Gastrocnemius medialis (tissue), 4 donors: ENCODE results near the gene PLXNC1. TPM values are rescaled to one million over a fixed set of nuclear protein-coding genes. Genes with fewer than 3 reads are reported as not detected.
A peak's percentile ranks its signal among the peaks of the same experiment; 100 is the strongest.

ENCODE experiments used
- ATAC-seq, 2 donors: fragments of 150-250 bp; one replicate each; pipeline ENCODE4 v1.9.1; 2016
- DNase-seq, 2 donors: peaks; one replicate each; pipeline ENCODE4 v3.0.0-alpha.2; 2019
- H3K27ac ChIP-seq, 4 donors: fragments of 200-600 bp; sonication (generic); 1 replicate in 1 of 4; 2 replicates in 3 of 4; pipeline ENCODE4 v1.5.1; 2016 to 2018; ENCODE audit warnings: mild to moderate bottlenecking in 2 of 4, moderate library complexity in 1 of 4
- H3K27me3 ChIP-seq, 3 donors: fragments of 200-600 bp; sonication (generic) in 2 of 3; 1 replicate in 1 of 3; 2 replicates in 2 of 3; pipeline versions ENCODE4 v1.5.1 to v1.6.0; 2016 to 2019; ENCODE audit warnings: mild to moderate bottlenecking in 1 of 3, moderate library complexity in 1 of 3
- H3K36me3 ChIP-seq, 2 donors: fragments of 200-600 bp; sonication (generic) in 1 of 2; one replicate each; pipeline ENCODE4 v1.5.1; 2017 to 2018
- H3K4me1 ChIP-seq, 2 donors: fragments of 200-600 bp; sonication (generic) in 1 of 2; one replicate each; pipeline ENCODE4 v1.5.1; 2016 to 2017; ENCODE audit warnings: mild to moderate bottlenecking in 2 of 2
- H3K4me3 ChIP-seq, 4 donors: fragments of 200-600 bp; sonication (generic) in 3 of 4; 1 replicate in 1 of 4; 2 replicates in 3 of 4; pipeline ENCODE4 v1.5.1; 2016 to 2019; ENCODE audit warnings: mild to moderate bottlenecking in 2 of 4
- H3K9me3 ChIP-seq, 3 donors: fragments of 200-600 bp; sonication (generic) in 2 of 3; 1 replicate in 1 of 3; 2 replicates in 2 of 3; pipeline ENCODE4 v1.5.1; 2016 to 2019
- POLR2A ChIP-seq, 2 donors: fragments of 450-650 bp; IDR thresholded peaks; one replicate each; pipeline ENCODE4 v1.6.1; 2017; ENCODE audit warnings: antibody characterized with exemption in 2 of 2, mild to moderate bottlenecking in 2 of 2, moderate library complexity in 2 of 2
- in situ Hi-C, 4 donors: fragments of 200-750 bp; cut with MboI; loops; one replicate each; pipeline versions ENCODE4 v1.15.0 to v1.8.0; 2017; ENCODE audit warnings: low sequenced_read_pairs in 4 of 4
- intact Hi-C: fragments of 100-400 bp; cut with DNase I; formaldehyde crosslinking; loops from one replicate; pipeline ENCODE4 v1.15.1; 2023; ENCODE audit warnings: low total_unique reads
- total RNA-seq, 4 donors: library from RNA; depleted of rRNA; stranded (reverse); fragments of >200 nt; gene quantifications; one replicate each; pipeline versions ENCODE4 v1.1.0 to v1.2.3, GENCODE V29; 2016
- TF ChIP-seq, protein P1 (sequence below), 5 experiments: fragments of 450-650 bp in 3 of 5; fragments of 200-600 bp in 2 of 5; sonication (generic) in 2 of 5; IDR thresholded peaks in 4 of 5; conservative IDR thresholded peaks in 1 of 5; 1 replicate in 4 of 5; 2 replicates in 1 of 5; pipeline ENCODE4 v1.5.1; 2016 to 2019; ENCODE audit warnings: antibody characterized with exemption in 5 of 5, mild to moderate bottlenecking in 3 of 5, moderate library complexity in 3 of 5

Gene PLXNC1
- total RNA-seq, 4 donors from 2014 or later: 0.62 to 2.2 (median 1.2) TPM

DNA sequence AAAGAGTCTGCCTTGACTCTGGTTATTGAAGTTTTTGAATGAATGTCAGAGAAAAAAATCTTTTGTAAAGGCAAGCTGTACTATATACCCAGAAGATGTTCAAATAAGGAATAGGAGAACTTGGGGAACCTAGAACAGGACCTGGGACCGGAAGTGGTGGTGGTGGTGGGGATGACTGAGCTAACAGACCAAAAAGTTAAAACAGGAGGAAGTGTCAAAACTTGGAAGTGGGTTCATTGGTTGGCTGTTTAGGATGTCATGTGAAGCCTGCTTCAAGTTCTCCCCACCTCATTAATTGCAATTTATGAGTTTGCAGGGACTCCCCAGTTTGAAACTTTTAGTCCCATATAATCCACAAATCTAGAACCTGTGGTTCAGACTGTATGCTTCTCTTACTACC is 26.2 kb downstream of the PLXNC1 start:
- in situ Hi-C loops: loop anchor here in 1 of 4 donors (25.0 kb wide), 1 partner anchor 588 kb away; no protein-coding TSS in a partner anchor
- H3K27ac ChIP-seq: no peak overlapping the region
- H3K4me1 ChIP-seq: no peaks in the 10 kb centered on the region
- no peaks in the 10 kb centered on the region for H3K27me3 ChIP-seq
- intact Hi-C loops: no loop called here
- no peak overlapping the region for H3K4me3 ChIP-seq
- H3K36me3 ChIP-seq: no peaks in the 10 kb centered on the region
- ATAC-seq (no peak), DNase-seq (peak in 1 of 2 donors; percentile 23)
- no peaks in the 10 kb centered on the region for H3K9me3 ChIP-seq
- TF ChIP-seq, protein P1, sequence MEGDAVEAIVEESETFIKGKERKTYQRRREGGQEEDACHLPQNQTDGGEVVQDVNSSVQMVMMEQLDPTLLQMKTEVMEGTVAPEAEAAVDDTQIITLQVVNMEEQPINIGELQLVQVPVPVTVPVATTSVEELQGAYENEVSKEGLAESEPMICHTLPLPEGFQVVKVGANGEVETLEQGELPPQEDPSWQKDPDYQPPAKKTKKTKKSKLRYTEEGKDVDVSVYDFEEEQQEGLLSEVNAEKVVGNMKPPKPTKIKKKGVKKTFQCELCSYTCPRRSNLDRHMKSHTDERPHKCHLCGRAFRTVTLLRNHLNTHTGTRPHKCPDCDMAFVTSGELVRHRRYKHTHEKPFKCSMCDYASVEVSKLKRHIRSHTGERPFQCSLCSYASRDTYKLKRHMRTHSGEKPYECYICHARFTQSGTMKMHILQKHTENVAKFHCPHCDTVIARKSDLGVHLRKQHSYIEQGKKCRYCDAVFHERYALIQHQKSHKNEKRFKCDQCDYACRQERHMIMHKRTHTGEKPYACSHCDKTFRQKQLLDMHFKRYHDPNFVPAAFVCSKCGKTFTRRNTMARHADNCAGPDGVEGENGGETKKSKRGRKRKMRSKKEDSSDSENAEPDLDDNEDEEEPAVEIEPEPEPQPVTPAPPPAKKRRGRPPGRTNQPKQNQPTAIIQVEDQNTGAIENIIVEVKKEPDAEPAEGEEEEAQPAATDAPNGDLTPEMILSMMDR (IDR thresholded peaks at IDR 0.05 in 4 of 5, conservative IDR thresholded peaks at IDR 0.05 in 1 of 5): no peak
- TF ChIP-seq POLR2A (IDR thresholded peaks at IDR 0.05): no peak

DNA sequence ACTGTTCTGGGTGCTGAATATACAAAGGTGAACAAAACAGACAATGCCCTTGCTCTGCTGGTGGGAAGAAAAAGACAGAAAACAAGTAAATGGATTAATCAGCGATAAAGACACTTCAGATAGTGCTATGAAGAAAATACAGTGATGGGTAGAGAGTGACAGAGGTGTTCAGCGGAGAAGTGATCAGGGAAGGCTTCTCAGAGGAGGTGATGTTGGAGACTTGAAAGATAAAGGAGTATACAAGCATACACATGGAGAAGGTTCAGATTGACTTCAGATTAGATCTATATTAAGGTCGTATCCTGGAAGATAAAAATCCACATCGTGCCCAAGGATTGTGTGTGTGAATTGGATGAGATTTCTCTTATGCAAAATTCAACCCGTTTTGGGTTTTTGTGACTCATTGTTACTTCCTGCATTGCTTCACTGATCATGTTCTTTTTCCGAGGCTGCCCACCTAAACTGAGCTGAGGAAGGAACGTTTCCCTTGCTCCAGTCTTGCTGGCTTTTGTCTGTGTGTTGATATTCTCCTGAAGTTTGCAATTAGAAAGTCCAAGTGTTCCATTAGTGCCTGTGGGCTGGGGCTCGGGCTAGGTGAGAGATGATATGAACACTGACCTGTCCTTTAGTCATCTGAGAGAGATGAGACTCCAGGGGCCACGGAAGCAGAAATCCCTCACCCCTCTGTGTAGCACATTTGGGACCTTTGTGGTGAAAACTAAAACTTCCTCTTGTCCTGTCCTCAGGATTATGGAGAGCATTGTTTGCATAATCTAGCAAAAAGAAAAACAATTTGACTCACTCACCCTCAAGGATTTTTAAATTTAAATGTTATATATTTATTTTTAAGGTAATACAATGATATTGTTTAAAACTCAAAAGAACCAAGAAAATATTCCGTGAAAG is 27.6 kb downstream of the PLXNC1 start:
- no peaks in the 10 kb centered on the region for H3K9me3 ChIP-seq
- intact Hi-C loops: no loop called here
- TF ChIP-seq, protein P1 (IDR thresholded peaks at IDR 0.05 in 4 of 5, conservative IDR thresholded peaks at IDR 0.05 in 1 of 5): no peak
- no peak for TF ChIP-seq POLR2A (IDR thresholded peaks at IDR 0.05)
- in situ Hi-C loops: no loop called here
- H3K27ac ChIP-seq: no peak overlapping the region
- H3K4me3 ChIP-seq: no peak overlapping the region
- H3K4me1 ChIP-seq: no peaks in the 10 kb centered on the region
- ATAC-seq (no peak), DNase-seq (no peak)
- no peaks in the 10 kb centered on the region for H3K36me3 ChIP-seq
- H3K27me3 ChIP-seq: no peaks in the 10 kb centered on the region

DNA sequence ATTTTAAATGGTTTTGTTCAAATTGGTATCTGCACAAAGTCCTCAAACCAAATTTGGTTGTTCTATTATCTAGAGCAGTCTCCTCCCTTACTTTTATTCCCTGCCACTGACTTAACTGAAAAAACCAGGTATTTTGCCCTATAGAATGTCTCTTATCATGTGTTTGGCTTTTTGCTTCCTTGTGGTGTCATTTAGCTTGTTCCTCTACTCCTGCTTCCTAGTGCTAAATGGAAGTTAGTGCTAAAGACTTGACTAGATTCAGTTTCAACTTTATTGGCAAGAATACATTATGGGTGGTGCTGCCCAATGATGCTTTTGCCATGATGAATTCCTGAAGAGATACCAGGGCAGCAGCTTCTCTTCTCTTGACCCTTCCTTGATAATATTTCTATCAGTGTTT is 29.7 kb downstream of the PLXNC1 start:
- Histone ChIP-seq H3K4me1 (no peaks in the 10 kb centered on the region), H3K27me3 (no peaks in the 10 kb centered on the region), H3K9me3 (no peaks in the 10 kb centered on the region), H3K36me3 (no peaks in the 10 kb centered on the region), H3K4me3 (no peak overlapping the region), H3K27ac (no peak overlapping the region)
- in situ Hi-C loops (no loop called here), intact Hi-C loops (no loop called here)
- DNase-seq: no peak
- TF ChIP-seq, protein P1 (IDR thresholded peaks at IDR 0.05 in 4 of 5, conservative IDR thresholded peaks at IDR 0.05 in 1 of 5): no peak
- TF ChIP-seq POLR2A (IDR thresholded peaks at IDR 0.05): no peak
- ATAC-seq: no peak

- intact Hi-C loops: no loop called here
- DNase-seq (no peak), ATAC-seq (no peak)
- no peaks in the 10 kb centered on the region for H3K27me3 ChIP-seq
- no peaks in the 10 kb centered on the region for H3K9me3 ChIP-seq
- H3K4me3 ChIP-seq: no peak overlapping the region
- no peaks in the 10 kb centered on the region for H3K4me1 ChIP-seq
- H3K36me3 ChIP-seq: no peaks in the 10 kb centered on the region
- in situ Hi-C loops: no loop called here
- H3K27ac ChIP-seq: no peak overlapping the region
- TF ChIP-seq, protein P1 (IDR thresholded peaks at IDR 0.05 in 4 of 5, conservative IDR thresholded peaks at IDR 0.05 in 1 of 5): no peak
- TF ChIP-seq POLR2A (IDR thresholded peaks at IDR 0.05): no peak
Measured at GRCh38 chr12:94178882-94179281, 30.5 kb downstream of the PLXNC1 start.
